Ramos (cell line): Measurements from ENCODE around the gene ERG.

Experiments used
- in situ Hi-C: fragments of 300-500 bp; cut with MboI; formaldehyde crosslinking; loops from one replicate; pipeline ENCODE4 v1.14.3; 2022; ENCODE audit warnings: low sequenced_read_pairs; ENCODE audit not compliant: unreplicated experiment

The ERG gene

DNA sequence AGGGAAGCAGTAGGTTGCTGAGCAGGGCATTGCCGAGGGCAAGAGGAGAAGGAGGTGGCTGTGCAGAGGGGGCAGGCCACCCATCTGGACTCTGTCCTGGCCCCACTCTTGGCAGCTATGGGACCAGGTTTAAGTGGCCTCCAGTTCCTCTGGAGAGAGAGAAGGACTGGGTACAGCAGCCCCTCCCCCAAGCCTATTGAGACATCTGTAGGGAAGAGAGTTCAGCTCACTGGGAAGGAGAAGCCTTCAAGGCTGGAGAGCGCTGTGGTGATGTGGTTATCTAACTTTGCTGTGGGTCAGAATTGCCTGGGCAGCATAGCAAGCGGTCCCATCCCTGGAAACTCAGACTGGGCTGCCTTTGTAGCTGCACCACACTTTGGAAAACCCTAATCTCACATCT, 147.6 kb downstream of the ERG start:
- in situ Hi-C loops, result loop anchor here (10.0 to 25.0 kb wide), 2 partner anchors 196 to 638 kb away; no protein-coding TSS in a partner anchor

DNA sequence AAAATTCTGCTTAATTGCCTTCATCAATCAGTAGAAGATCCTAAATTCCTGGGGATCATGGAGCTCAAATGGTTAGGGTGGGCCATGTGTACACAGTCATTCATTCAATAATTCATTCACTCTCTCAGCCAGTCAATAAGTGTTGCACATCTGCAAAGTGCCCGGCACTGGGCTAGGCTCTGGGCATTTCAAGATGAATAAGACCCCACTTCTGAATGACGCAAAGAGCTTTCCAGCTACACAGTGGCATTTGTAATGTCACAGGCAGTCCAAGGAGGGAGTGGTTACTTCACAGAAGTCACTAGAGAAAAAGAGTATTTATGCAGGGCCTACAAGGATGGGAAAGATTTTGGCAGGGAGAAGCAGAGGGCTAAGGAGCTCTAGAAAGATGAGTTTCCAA, 148.3 kb downstream of the ERG start:
- in situ Hi-C loops, result loop anchor here (10.0 to 25.0 kb wide), 2 partner anchors 195 to 638 kb away; no protein-coding TSS in a partner anchor

DNA sequence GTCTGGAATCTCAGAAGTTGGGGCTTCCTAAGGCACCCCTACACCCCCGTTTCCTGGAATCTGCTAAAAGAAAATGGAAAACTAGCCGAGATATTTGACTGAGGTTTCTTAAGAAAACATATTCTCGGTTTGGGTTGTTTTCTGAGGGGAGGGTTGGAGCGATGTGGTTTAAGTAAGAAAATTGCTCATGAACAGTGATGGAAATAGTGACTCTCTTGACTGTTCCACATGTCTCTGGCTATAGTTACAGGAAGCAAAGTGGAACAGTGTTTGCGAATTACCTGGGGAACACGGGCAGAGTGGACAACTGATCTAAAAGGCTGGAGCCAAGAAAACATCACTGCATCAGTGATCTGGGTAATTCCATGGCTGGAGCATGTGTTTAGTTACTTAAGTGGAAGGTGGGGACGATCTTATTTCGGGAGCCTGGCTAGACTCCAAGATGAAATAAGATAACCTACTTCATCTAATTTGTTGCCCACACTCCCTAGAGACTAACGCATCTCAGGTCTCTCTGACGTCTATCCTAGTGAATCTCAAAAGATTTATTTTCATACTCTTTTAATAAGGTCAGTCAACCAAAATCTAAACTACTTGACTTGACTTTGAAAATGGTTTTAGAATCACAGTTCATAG, 149.0 kb downstream of the ERG start:
- in situ Hi-C loops, result no loop called here

DNA sequence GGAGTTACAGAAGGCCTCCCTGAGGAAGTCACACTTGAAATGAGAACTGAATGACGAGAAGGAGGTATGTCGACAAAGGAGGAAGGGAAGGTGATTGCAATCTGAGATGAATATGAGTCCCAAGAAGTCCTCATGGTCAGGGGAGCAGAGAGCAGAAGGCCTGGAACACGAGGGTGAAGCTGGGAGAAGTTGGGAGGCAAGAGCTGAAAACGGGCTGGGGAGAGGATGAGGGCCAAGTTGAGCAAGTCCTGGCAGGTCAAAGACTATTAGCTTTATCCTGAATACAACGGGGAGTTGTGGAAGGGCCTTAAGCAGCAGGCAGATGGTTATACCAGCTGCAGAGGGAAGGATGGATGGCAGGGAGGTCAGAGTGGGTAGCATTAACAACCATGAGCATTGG, 152.0 kb downstream of the ERG start:
- in situ Hi-C loops, result no loop called here

DNA sequence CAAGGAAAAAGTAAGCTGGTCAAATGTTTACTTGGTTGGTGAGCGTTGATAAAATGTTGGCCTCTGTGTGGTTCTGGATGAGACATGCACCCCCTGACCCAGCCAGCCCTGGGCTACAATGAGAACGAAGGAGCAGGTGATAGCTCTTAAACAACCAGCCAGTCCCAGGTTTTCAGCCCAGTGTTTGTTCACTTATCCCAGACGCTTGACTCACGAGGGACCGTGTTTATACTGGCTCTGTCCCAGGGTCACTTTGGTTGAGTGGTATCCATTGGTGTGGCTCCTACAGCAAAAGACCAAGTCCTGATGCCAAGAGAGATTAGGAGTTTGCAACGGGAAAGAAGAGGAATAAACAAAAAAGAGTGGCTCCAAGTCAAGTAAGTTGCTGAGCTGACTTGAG, 154.6 kb downstream of the ERG start:
- in situ Hi-C loops, result no loop called here

GRCh38 chr21:38342739-38343138, 155.5 kb downstream of the ERG start:
- in situ Hi-C loops, result no loop called here

- in situ Hi-C loops, result no loop called here
Observed at GRCh38 chr21:38341546-38342012, 156.7 kb downstream of the ERG start.

GRCh38 chr21:38340131-38340530, 158.1 kb downstream of the ERG start:
- in situ Hi-C loops, result no loop called here

DNA sequence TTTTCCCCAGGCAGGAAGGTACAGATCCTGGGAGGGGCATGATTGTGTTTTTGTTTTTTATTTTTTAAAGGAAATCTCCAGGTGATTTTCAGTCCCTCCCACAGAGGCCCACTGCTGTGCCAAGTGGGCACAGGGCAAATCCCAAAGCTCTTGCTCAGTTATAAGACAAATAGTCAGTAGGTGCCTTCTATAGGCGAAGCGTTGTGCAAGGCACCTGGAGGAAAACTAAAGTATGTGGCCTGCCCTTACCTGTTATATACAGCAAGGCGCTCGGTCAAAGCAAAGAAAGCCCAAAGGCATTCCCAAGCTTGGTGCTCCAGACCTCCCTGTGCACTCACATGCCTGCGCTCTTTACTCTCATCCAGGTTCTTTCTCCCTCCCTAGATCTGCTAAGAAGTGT, 160.5 kb downstream of the ERG start:
- in situ Hi-C loops, result no loop called here

DNA sequence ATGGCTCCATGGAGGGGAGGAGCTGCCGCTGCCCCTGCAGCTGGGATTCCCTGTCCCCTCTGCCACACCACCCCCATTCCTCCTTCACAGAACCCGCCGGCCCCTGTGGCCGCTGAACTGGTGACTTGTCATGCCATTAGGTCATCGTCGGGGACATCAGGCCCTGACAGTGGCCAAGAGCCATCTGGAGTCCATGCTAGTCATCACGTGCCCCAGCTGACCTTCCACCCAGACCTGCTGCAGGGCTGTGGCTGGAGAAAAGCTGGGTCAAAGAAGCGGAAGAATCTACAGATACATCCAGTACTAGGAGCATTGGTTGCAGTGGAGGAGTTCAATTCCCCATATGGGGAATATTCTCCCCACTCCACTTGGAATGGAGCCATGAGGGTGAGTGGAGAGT, 163.4 kb downstream of the ERG start:
- in situ Hi-C loops, result no loop called here

DNA sequence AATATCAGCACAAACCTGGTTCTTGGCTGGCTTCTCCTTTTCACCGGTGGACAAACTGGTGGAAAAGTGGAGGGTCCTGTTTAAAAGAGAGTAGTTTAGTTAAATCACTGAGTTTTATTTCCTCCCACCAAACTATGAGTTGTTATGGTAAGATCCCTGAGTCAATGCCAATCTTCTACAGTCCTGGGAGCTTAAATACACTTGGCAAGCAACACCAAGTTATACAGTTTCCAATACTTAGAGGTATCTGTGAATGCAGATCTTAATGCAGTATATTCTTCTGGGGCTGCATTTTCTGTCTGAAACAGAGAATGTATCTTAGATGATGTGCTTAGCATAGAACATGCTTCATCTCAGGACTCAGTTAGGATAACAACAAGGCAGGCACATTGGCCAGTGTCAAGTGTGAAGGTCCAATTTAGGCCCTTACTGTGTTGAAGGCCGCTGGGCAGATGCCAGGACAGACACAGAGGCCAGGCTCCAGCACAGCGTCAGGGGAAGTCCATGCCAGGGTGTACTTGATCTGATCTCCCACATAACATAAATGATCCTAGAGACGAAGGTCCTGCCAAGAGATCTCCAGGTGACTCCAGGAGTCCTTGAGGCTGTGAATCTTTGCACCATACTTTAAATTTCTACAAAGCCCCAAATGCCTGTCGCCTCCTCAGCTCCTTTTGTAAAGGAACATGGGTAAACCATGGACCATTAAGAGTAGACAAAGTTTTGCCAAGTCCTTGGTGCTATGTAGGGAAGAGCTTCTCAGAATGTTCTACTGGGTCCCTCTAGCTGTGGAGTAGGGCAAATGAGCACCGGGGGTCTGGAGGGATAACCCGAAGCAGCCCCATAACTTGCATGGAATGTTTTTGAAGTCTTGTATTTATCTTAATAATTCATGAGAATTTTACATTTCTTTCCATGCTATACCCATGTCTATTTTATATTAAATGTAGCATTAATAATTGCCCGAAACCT, 164.7 kb downstream of the ERG start:
- in situ Hi-C loops, result no loop called here

DNA sequence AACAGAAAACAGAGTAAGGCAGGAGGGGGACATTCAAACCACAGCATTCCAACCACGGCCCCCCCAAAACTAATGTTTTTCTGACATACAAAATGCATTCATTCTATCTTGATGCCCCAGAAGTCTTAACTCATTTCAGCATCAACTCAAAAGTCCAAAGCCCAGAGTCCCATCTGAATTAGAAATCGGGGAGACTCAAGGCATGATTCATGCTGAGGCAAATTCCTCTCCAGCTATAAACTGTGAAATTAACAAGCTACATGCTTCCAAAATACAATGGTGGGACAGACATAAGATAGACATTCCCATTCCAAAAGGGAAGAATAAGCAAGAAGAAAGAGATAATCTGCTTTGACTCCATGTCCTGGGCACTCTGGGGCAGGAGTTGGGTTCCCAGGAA, 167.6 kb downstream of the ERG start:
- in situ Hi-C loops, result no loop called here
